H9 (cell line): ENCODE results near the gene KLRD1. TPM values are rescaled to one million over a fixed set of nuclear protein-coding genes. Genes with fewer than 3 reads are reported as not detected.

Experiments
- DNase-seq: peaks from one replicate; pipeline ENCODE4 v3.0.0-alpha.2; 2017
- H2AFZ ChIP-seq: one replicate; pipeline ENCODE4 v1.6.1; 2013; ENCODE audit warnings: mild to moderate bottlenecking, low read length, control low read depth, moderate library complexity
- H2AK5ac ChIP-seq: 2 replicates; pipeline ENCODE4 v1.6.1; 2013; ENCODE audit warnings: low read length, control low read depth, mixed read lengths; ENCODE audit not compliant: insufficient read length
- H2BK120ac ChIP-seq: one replicate; pipeline ENCODE4 v1.6.1; 2013; ENCODE audit warnings: low read depth, mild to moderate bottlenecking, low read length, control low read depth, inconsistent platforms; ENCODE audit not compliant: poor library complexity, severe bottlenecking
- H2BK12ac ChIP-seq: 2 replicates; pipeline ENCODE4 v1.6.1; 2013; ENCODE audit warnings: low read length, control low read depth, mixed read lengths, low read depth; ENCODE audit not compliant: insufficient read length
- H2BK15ac ChIP-seq: 2 replicates; pipeline ENCODE4 v1.6.1; 2013; ENCODE audit warnings: low read depth, low read length, control low read depth
- H2BK20ac ChIP-seq: one replicate; pipeline ENCODE4 v1.6.1; 2013; ENCODE audit warnings: low read depth, mild to moderate bottlenecking, low read length, control low read depth, inconsistent platforms; ENCODE audit not compliant: poor library complexity, severe bottlenecking
- H2BK5ac ChIP-seq: 2 replicates; pipeline ENCODE4 v1.6.1; 2013; ENCODE audit warnings: low read length, control low read depth, mixed read lengths; ENCODE audit not compliant: insufficient read length
- H3K14ac ChIP-seq: 2 replicates; pipeline ENCODE4 v1.6.1; 2013; ENCODE audit warnings: low read length, control low read depth; ENCODE audit not compliant: insufficient read depth
- H3K18ac ChIP-seq: 2 replicates; pipeline ENCODE4 v1.6.1; 2013; ENCODE audit warnings: low read depth, mild to moderate bottlenecking, mixed read lengths, low read length, control low read depth; ENCODE audit not compliant: insufficient read length
- H3K23ac ChIP-seq: 2 replicates; pipeline ENCODE4 v1.6.1; 2013; ENCODE audit warnings: low read length, control low read depth, mixed read lengths, low read depth; ENCODE audit not compliant: insufficient read length
- H3K23me2 ChIP-seq: 2 replicates; pipeline ENCODE4 v1.6.1; 2013; ENCODE audit warnings: low read depth, mild to moderate bottlenecking, mixed read lengths, low read length, control low read depth; ENCODE audit not compliant: insufficient read length, poor library complexity, severe bottlenecking
- H3K27ac ChIP-seq: 2 replicates; pipeline ENCODE4 v1.5.1; 2013; ENCODE audit warnings: low read length, control low read depth, mixed read lengths, low read depth; ENCODE audit not compliant: insufficient read length
- H3K27me3 ChIP-seq: 2 replicates; pipeline ENCODE4 v1.6.1; 2013; ENCODE audit warnings: low read length, control low read depth, inconsistent platforms; ENCODE audit not compliant: insufficient read depth
- H3K4ac ChIP-seq: 2 replicates; pipeline ENCODE4 v1.6.1; 2013; ENCODE audit warnings: low read depth, mild to moderate bottlenecking, control low read depth, inconsistent platforms, low read length, moderate library complexity
- H3K4me1 ChIP-seq: 2 replicates; pipeline ENCODE4 v1.6.1; 2013; ENCODE audit warnings: low read length, control low read depth, inconsistent platforms; ENCODE audit not compliant: insufficient read depth
- H3K4me2 ChIP-seq: 2 replicates; pipeline ENCODE4 v1.6.1; 2013; ENCODE audit warnings: low read length, control low read depth, mixed read lengths; ENCODE audit not compliant: insufficient read length, insufficient read depth
- H3K56ac ChIP-seq: 2 replicates; pipeline ENCODE4 v1.6.1; 2013; ENCODE audit warnings: low read depth, mild to moderate bottlenecking, mixed read lengths, low read length, control low read depth; ENCODE audit not compliant: insufficient read length
- H3K79me1 ChIP-seq: 2 replicates; pipeline ENCODE4 v1.6.1; 2013; ENCODE audit warnings: low read depth, mild to moderate bottlenecking, moderate library complexity, low read length, control low read depth, inconsistent platforms; ENCODE audit not compliant: insufficient read depth, poor library complexity, severe bottlenecking
- H3K79me2 ChIP-seq: 2 replicates; pipeline ENCODE4 v1.6.1; 2013; ENCODE audit warnings: low read length, control low read depth, inconsistent platforms; ENCODE audit not compliant: insufficient read depth
- H3K9ac ChIP-seq: 2 replicates; pipeline ENCODE4 v1.6.1; 2013; ENCODE audit warnings: low read length, control low read depth, mixed read lengths; ENCODE audit not compliant: insufficient read length; ENCODE audit errors: extremely low read depth
- H3K9me3 ChIP-seq: one replicate; pipeline ENCODE4 v1.6.1; 2013; ENCODE audit warnings: low read depth, low read length, inconsistent platforms; ENCODE audit not compliant: control insufficient read depth
- H3T11ph ChIP-seq: one replicate; pipeline ENCODE4 v1.6.1; 2013; ENCODE audit warnings: mild to moderate bottlenecking, low read length, control low read depth, inconsistent platforms
- H4K20me1 ChIP-seq: one replicate; pipeline ENCODE4 v1.6.1; 2013; ENCODE audit not compliant: control insufficient read depth, insufficient read length, insufficient read depth
- H4K5ac ChIP-seq: 2 replicates; pipeline ENCODE4 v1.6.1; 2013; ENCODE audit warnings: low read depth, mild to moderate bottlenecking, mixed read lengths, low read length, control low read depth; ENCODE audit not compliant: insufficient read length
- H4K8ac ChIP-seq: replicated peaks from 2 replicates; pipeline ENCODE4 v1.6.1; 2013; ENCODE audit warnings: low read length, control low read depth, mixed read lengths, low read depth; ENCODE audit not compliant: insufficient read length
- H4K91ac ChIP-seq: 2 replicates; pipeline ENCODE4 v1.6.1; 2013; ENCODE audit warnings: low read depth, mild to moderate bottlenecking, moderate library complexity, mixed read lengths, low read length, control low read depth; ENCODE audit not compliant: insufficient read length
- H3K27ac Mint-ChIP-seq, 3 experiments: 2 replicates in 2 of 3; 3 replicates in 1 of 3; pipeline ENCODE4 v1.8.0; 2020 to 2021; ENCODE audit warnings: mixed read lengths in 3 of 3, mild to moderate bottlenecking in 1 of 3, moderate library complexity in 1 of 3
- H3K27me3 Mint-ChIP-seq: 2 replicates; pipeline ENCODE4 v1.8.0; 2021; ENCODE audit warnings: low read depth, mild to moderate bottlenecking, moderate library complexity, mixed read lengths
- H3K36me3 Mint-ChIP-seq, 3 experiments: 2 replicates in 2 of 3; 3 replicates in 1 of 3; pipeline ENCODE4 v1.8.0; 2020 to 2021; ENCODE audit warnings: low read depth in 3 of 3, mixed read lengths in 3 of 3; ENCODE audit not compliant: insufficient read depth in 1 of 3
- H3K4me1 Mint-ChIP-seq, 2 experiments: 2 replicates each; pipeline ENCODE4 v1.8.0; 2020; ENCODE audit warnings: mixed read lengths in 2 of 2
- H3K4me3 Mint-ChIP-seq, 2 experiments: 2 replicates in 1 of 2; 3 replicates in 1 of 2; pipeline ENCODE4 v1.8.0; 2020 to 2021; ENCODE audit warnings: mild to moderate bottlenecking in 2 of 2, mixed read lengths in 2 of 2, moderate library complexity in 1 of 2
- H3K9me3 Mint-ChIP-seq, 2 experiments: 2 replicates in 1 of 2; 3 replicates in 1 of 2; pipeline ENCODE4 v1.8.0; 2020; ENCODE audit warnings: mild to moderate bottlenecking in 2 of 2, mixed read lengths in 2 of 2, moderate library complexity in 1 of 2
- WGBS: extraction: QIAGEN DNeasy Blood & Tissue Kit; methylation state at CpG from one replicate; pipeline ENCODE4 v1.1.7; 2013; ENCODE audit warnings: missing lambda C conversion rate, low lambda C conversion rate, mixed read lengths; ENCODE audit not compliant: insufficient read length; ENCODE audit errors: extremely low coverage; 5-methylcytosine and 5-hydroxymethylcytosine counted together
- total RNA-seq: library from RNA; stranded (reverse); gene quantifications from 2 replicates; pipeline ENCODE4 v1.2.1, GENCODE V29; 2021
- TF ChIP-seq, protein P1 (sequence below): fragments of 200-600 bp; sonication (generic); conservative IDR thresholded peaks from 3 replicates; pipeline ENCODE4 v1.8.0; 2021; ENCODE audit warnings: antibody characterized with exemption, mild to moderate bottlenecking

The KLRD1 gene
- total RNA-seq, 1 experiment from 2014 or later: not detected

GRCh38 chr12:10368206-10369171, 60.8 kb downstream of the KLRD1 start:
- no peak for DNase-seq
- no peak overlapping the region for H3K4me3 Mint-ChIP-seq
- Histone ChIP-seq H2BK20ac (no peak overlapping the region), H3K23me2 (peaks cover 12% of the 10 kb centered on the region), H3K23ac (no peak overlapping the region), H2BK120ac (no peak overlapping the region), H3K27me3 (no peaks in the 10 kb centered on the region), H2BK5ac (no peak overlapping the region), H2AFZ (no peak overlapping the region), H3K79me1 (no peaks in the 10 kb centered on the region), H3K4me2 (no peak overlapping the region), H3K27ac (no peak overlapping the region), H4K5ac (no peak overlapping the region), H4K8ac (no peak overlapping the region), H2AK5ac (no peak overlapping the region), H3K9me3 (no peaks in the 10 kb centered on the region), H3T11ph (no peak overlapping the region), H4K91ac (no peak overlapping the region), H3K56ac (no peak overlapping the region), H3K79me2 (no peaks in the 10 kb centered on the region), H4K20me1 (no peaks in the 10 kb centered on the region), H3K14ac (no peak overlapping the region), H3K18ac (no peak overlapping the region), H3K9ac (no peak overlapping the region), H3K4me1 (peaks cover 16% of the 10 kb centered on the region; the same call in 1 of the 2 replicates), H3K4ac (no peak overlapping the region), H2BK12ac (no peak overlapping the region), H2BK15ac (no peak overlapping the region)
- H3K9me3 Mint-ChIP-seq: peaks cover 4 to 7% of the 10 kb centered on the region in 2 experiments; a peak in 3 of 5 replicates
- 100% methylated on average over 1 of the region's 10 CpGs for WGBS
- H3K27ac Mint-ChIP-seq: peak overlapping the region in 1 of 3 experiments; percentile 33; a peak in 2 of 7 replicates
- peaks cover 31 to 43% of the 10 kb centered on the region in 2 experiments for H3K4me1 Mint-ChIP-seq
- TF ChIP-seq, protein P1, sequence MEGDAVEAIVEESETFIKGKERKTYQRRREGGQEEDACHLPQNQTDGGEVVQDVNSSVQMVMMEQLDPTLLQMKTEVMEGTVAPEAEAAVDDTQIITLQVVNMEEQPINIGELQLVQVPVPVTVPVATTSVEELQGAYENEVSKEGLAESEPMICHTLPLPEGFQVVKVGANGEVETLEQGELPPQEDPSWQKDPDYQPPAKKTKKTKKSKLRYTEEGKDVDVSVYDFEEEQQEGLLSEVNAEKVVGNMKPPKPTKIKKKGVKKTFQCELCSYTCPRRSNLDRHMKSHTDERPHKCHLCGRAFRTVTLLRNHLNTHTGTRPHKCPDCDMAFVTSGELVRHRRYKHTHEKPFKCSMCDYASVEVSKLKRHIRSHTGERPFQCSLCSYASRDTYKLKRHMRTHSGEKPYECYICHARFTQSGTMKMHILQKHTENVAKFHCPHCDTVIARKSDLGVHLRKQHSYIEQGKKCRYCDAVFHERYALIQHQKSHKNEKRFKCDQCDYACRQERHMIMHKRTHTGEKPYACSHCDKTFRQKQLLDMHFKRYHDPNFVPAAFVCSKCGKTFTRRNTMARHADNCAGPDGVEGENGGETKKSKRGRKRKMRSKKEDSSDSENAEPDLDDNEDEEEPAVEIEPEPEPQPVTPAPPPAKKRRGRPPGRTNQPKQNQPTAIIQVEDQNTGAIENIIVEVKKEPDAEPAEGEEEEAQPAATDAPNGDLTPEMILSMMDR: no peak
- H3K27me3 Mint-ChIP-seq: no peaks in the 10 kb centered on the region
- peaks cover 0 to 8% (median 5%) of the 10 kb centered on the region in 3 experiments; a peak in 4 of 7 replicates for H3K36me3 Mint-ChIP-seq
